Astrocyte of the spinal cord (primary cell): ENCODE data around the gene ZDHHC8.

Experiments
- DNase-seq: peaks from one replicate; pipeline ENCODE4 v3.0.0; 2011; ENCODE audit warnings: low read depth, low spot score
- H3K4me3 ChIP-seq: 2 replicates; pipeline ENCODE4 v1.5.1; 2011; ENCODE audit warnings: low read depth, mild to moderate bottlenecking, low read length, moderate library complexity
- in situ Hi-C: cut with HindIII; loops from 2 replicates; pipeline ENCODE4 v1.10.0; 2017; ENCODE audit warnings: low sequenced_read_pairs
- TF ChIP-seq, protein P1 (sequence below): IDR thresholded peaks from 2 replicates; pipeline ENCODE4 v1.5.1; 2012; ENCODE audit warnings: low read depth, mild to moderate bottlenecking, low read length, inconsistent platforms

Gene ZDHHC8

DNA sequence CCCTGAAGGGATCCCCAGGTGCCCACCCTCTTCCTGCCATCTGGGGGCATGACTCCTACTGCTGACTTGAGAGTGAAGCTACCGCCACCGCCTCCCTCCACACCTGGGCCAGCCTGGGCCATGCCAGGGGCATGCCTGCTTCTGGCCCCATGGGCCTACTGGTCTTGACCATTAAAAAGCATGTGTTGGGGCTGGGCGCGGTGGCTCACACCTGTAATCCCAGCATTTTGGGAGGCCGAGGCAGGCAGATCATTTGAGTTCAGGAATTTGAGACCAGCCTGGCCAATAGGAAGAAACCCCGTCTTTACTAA is 56.9 kb downstream of the ZDHHC8 start:
- TF ChIP-seq, protein P1, sequence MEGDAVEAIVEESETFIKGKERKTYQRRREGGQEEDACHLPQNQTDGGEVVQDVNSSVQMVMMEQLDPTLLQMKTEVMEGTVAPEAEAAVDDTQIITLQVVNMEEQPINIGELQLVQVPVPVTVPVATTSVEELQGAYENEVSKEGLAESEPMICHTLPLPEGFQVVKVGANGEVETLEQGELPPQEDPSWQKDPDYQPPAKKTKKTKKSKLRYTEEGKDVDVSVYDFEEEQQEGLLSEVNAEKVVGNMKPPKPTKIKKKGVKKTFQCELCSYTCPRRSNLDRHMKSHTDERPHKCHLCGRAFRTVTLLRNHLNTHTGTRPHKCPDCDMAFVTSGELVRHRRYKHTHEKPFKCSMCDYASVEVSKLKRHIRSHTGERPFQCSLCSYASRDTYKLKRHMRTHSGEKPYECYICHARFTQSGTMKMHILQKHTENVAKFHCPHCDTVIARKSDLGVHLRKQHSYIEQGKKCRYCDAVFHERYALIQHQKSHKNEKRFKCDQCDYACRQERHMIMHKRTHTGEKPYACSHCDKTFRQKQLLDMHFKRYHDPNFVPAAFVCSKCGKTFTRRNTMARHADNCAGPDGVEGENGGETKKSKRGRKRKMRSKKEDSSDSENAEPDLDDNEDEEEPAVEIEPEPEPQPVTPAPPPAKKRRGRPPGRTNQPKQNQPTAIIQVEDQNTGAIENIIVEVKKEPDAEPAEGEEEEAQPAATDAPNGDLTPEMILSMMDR: no peak
- DNase-seq: no peak
- H3K4me3 ChIP-seq: no peak overlapping the region
- in situ Hi-C loops: no loop called here

DNA sequence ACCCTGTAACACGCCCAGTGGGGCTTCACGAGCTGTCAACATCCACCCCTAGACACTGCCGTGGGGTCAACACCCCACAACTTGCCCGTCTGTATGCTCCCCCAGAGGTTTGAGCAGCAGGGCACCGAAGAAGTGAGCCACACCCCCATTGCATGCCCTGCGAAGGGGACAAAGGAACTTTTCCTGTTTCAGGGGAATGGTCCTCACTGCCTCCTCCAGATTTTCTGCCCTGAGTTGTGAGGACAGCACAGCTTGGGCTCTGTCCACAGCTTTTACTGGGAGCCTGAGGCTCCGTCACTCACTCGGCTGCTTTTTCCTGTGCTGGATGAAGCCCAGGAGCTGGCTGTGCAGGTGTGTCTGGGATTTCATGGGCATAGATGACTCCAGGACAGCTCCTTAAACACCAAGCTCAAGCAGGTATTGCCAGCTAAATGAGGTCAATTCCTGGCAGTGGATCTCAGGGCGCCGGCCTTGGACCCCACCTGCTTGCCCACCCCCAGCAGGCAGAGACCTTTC is 59.5 kb downstream of the ZDHHC8 start:
- in situ Hi-C loops: no loop called here
- TF ChIP-seq, protein P1: no peak
- no peak for DNase-seq
- no peak overlapping the region for H3K4me3 ChIP-seq

DNA sequence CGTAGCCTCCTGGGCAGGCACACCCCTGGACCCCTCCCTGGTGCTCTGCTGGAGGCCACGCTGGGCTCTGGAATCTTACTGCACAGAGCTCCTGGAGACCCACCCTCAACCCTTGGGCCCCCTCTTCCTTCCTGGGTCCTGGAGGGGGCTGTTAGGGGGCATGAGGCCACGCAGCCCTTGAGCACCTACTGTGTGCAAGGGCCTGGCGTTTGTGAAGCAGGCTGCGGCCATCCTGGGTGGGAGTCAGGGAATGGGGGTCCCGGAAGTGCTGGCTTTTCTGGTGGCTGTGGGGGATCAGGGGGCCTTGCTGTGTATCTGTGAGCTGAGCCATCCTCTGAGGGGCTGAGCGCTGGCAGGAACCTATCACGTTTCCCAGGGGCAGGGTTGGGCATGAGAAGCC is 60.2 kb downstream of the ZDHHC8 start:
- in situ Hi-C loops: no loop called here
- TF ChIP-seq, protein P1: no peak
- no peak for DNase-seq
- H3K4me3 ChIP-seq: no peak overlapping the region

DNA sequence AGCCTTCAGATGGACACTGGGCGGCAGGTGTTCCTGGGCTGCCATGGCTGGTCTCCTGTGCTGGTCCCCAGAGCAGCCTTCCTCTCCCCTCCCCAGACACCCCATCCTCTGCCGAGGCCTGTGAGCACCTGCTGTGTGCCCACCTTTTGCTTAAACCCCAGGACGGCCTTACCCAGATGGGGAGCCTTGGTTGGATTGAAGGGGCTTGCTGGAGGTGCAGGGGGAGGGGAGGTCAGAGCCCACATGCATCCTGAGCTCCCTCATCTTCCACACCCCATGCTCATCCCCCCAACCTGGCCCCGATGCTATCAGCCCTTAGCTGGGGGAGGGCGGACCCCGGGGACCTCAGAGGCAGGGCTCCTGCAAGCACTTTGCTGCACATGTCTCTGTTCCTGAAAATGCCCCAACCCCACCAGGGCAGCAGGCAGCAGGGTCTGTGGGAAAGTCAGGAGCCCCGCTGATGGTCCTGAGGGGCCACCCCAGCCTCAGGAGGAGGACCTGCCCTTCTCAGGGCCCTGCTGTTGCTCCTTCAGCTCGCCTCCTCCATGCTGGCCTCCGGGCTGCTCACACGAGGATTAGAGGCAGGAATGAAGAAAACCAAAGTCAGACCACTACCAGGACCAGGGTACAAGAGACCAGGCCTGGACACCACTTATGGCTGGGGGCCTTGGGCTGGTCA is 60.8 kb downstream of the ZDHHC8 start:
- in situ Hi-C loops: no loop called here
- no peak for DNase-seq
- TF ChIP-seq, protein P1: no peak
- no peak overlapping the region for H3K4me3 ChIP-seq

DNA sequence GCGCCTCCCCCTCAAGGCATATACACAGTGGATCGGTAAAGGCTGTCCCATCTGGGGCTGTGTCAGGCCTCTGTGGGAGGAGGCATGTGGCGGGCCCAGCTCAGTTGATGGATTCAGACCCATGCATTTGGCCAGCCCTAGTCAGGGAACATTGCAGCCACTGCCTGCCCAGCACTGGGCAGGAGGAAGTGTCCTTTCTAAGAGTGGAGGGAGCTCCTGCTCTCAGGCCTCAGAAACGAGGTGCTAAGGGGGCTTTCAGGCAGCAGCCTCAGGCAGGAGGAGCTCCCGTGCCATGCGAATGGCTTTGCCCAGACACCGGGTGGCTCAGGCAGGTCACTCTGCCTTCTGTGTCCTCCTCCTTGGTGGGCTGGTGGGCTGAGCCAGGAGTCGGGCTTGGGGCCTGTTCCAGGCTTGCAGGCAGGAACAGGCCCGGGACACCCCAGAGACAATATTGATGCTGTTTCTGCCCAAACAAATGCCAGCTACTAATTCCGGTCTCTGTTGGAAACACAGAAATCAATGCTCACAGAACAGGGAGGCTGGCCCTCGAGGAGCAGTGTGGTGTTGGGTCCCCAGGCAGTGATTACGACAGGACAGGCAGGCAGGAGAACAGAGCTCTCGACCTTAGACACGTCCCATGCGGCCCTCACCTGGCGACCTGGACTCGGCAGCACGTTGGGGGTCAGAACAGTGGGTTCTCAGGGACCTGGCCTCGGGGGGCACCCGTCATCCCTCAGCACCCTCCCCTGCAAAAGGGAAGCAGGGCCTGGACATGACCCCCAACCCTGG is 61.6 kb downstream of the ZDHHC8 start:
- in situ Hi-C loops: no loop called here
- TF ChIP-seq, protein P1: no peak
- no peak for DNase-seq
- no peak overlapping the region for H3K4me3 ChIP-seq

DNA sequence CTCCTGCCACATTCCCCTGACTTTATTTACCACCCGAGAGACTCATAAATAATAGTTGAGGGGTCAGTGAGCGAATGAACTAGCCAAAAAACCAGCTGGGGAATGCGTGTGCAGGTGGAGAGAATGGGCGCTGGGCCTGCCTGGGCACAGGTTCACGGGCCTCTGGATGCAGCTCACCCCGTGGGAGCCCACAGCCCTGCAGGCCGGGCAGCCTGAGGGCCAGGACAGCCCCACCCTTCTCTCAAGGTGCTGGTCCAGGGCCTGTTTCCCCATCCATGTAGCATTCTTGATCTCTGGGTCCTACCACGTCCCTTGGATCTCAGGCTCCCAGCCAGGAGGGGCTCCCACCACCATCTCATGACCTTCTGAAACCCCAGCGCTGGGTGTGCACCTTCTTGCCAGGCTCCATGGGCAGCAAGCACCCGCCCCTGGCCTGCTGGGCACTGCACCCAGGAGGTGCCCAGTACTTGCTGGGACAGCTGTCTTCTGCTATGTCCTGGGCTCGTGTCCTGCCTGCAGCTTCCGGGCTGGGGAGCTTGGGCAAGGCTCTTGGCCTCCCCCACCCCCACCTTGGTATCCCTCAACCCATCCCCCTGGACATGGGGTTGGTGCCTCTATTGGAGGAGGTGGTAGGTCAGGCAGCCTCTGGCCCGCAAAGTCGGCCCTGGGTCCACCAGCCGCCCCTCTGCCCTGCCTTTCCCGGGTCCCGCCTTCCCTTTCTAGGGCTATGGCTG is 62.3 kb downstream of the ZDHHC8 start:
- in situ Hi-C loops: no loop called here
- no peak for DNase-seq

More for the DNA sequence above, 62.3 kb downstream of the ZDHHC8 start:
- no peak overlapping the region for H3K4me3 ChIP-seq
- TF ChIP-seq, protein P1: no peak
